Activated T-helper 1 cell treated with anti-CD3 and anti-CD28 coated beads, Interleukin-12 subunit alpha, Interleukin-12 subunit beta, Interleukin-2, Interleukin-4 antibody, amounts not matched to agents 30 ng/mL and 10 ng/mL and 1 ng/mL, durations not matched to agents 14 hours and 24 hours and 36 hours (primary cell): ENCODE measurements around the gene SUSD3. TPM values are rescaled to one million over a fixed set of nuclear protein-coding genes. Genes with fewer than 3 reads are reported as not detected.

Source experiments
- DNase-seq: peaks from one replicate; pipeline ENCODE4 v3.0.0; 2021; ENCODE audit warnings: low spot score
- H3K27ac Mint-ChIP-seq: one replicate; pipeline ENCODE4 v1.8.0; 2021; ENCODE audit warnings: mild to moderate bottlenecking, mixed read lengths
- H3K27me3 Mint-ChIP-seq: one replicate; pipeline ENCODE4 v1.8.0; 2022; ENCODE audit warnings: mild to moderate bottlenecking, moderate library complexity, mixed read lengths; ENCODE audit not compliant: insufficient read depth
- H3K36me3 Mint-ChIP-seq: one replicate; pipeline ENCODE4 v1.8.0; 2021; ENCODE audit warnings: low read depth, mixed read lengths
- H3K4me1 Mint-ChIP-seq: one replicate; pipeline ENCODE4 v1.8.0; 2021; ENCODE audit warnings: low read depth, mixed read lengths
- H3K4me3 Mint-ChIP-seq: one replicate; pipeline ENCODE4 v1.8.0; 2021; ENCODE audit warnings: mild to moderate bottlenecking, moderate library complexity, mixed read lengths
- H3K9me3 Mint-ChIP-seq: one replicate; pipeline ENCODE4 v1.8.0; 2021; ENCODE audit warnings: mixed read lengths
- intact Hi-C: fragments of 100-400 bp; cut with micrococcal nuclease; formaldehyde crosslinking; loops from one replicate; pipeline ENCODE4 v1.15.1; 2024
- total RNA-seq: library from RNA; stranded (reverse); gene quantifications from 2 replicates; pipeline ENCODE4 v1.2.3, GENCODE V29; 2022

The SUSD3 gene
- total RNA-seq, 1 donor from 2014 or later, result 31.7 TPM

GRCh38 chr9:93079371-93079770 lies 20.9 kb downstream of the SUSD3 start:
- Mint-ChIP-seq H3K4me3 (no peak overlapping the region), H3K27ac (no peak overlapping the region), H3K36me3 (peaks cover 44% of the 10 kb centered on the region), H3K4me1 (peaks cover 41% of the 10 kb centered on the region), H3K9me3 (peaks cover 5% of the 10 kb centered on the region), H3K27me3 (no peaks in the 10 kb centered on the region)
- intact Hi-C loops, result no loop called here
- DNase-seq, result no peak

GRCh38 chr9:93080406-93080805 lies 21.9 kb downstream of the SUSD3 start:
- Mint-ChIP-seq H3K27ac (peak overlapping the region; percentile 27), H3K4me1 (peaks cover 35% of the 10 kb centered on the region), H3K4me3 (no peak overlapping the region), H3K9me3 (peaks cover 5% of the 10 kb centered on the region), H3K27me3 (no peaks in the 10 kb centered on the region), H3K36me3 (peaks cover 47% of the 10 kb centered on the region)
- intact Hi-C loops, result no loop called here
- no peak for DNase-seq

DNA sequence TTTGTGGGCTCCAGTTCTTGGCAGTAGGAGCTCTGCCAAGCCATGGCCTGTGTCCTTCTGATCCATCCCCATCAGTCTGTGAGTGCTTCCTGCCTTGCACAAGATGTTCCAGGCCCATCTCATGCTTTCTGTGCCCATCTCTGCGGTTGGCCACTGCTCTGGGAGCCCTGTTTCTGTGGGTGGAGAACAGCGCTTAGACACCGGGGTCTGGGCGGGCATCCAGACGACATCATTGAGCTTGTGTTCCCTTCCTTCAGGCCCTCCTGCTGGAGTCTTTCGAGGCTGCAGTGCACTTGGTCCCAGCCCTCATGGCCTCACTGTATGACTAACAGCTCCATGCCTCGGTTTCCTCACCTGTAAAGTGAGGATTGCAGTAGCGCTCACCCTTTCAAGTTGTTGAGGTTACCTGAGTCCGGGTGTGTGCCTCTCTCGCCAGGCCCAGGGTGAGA lies 22.6 kb downstream of the SUSD3 start:
- Mint-ChIP-seq H3K36me3 (peaks cover 53% of the 10 kb centered on the region), H3K4me1 (peaks cover 35% of the 10 kb centered on the region), H3K4me3 (no peak overlapping the region), H3K27ac (peak overlapping the region; percentile 74), H3K9me3 (peaks cover 5% of the 10 kb centered on the region), H3K27me3 (no peaks in the 10 kb centered on the region)
- DNase-seq, result no peak
- intact Hi-C loops, result no loop called here

GRCh38 chr9:93081931-93082330 lies 23.4 kb downstream of the SUSD3 start:
- peaks cover 55% of the 10 kb centered on the region for H3K36me3 Mint-ChIP-seq
- peak overlapping the region; percentile 74 for H3K27ac Mint-ChIP-seq
- H3K9me3 Mint-ChIP-seq, result peaks cover 5% of the 10 kb centered on the region
- intact Hi-C loops, result no loop called here
- peaks cover 35% of the 10 kb centered on the region for H3K4me1 Mint-ChIP-seq
- H3K4me3 Mint-ChIP-seq, result no peak overlapping the region
- no peak for DNase-seq
- H3K27me3 Mint-ChIP-seq, result no peaks in the 10 kb centered on the region

- Mint-ChIP-seq H3K27ac (peak overlapping the region; percentile 58), H3K4me1 (peaks cover 26% of the 10 kb centered on the region), H3K36me3 (peaks cover 51% of the 10 kb centered on the region), H3K4me3 (no peak overlapping the region), H3K9me3 (peaks cover 5% of the 10 kb centered on the region), H3K27me3 (no peaks in the 10 kb centered on the region)
- DNase-seq, result no peak
- intact Hi-C loops, result loop anchor here (1.0 kb wide), 2 partner anchors 12 to 19 kb away; no protein-coding TSS in a partner anchor
These were observed 24.4 kb downstream of the SUSD3 start for GRCh38 chr9:93082841-93083411.

GRCh38 chr9:93083592-93084470 lies 25.3 kb downstream of the SUSD3 start:
- Mint-ChIP-seq H3K4me3 (peak overlapping the region; percentile 75), H3K36me3 (peaks cover 55% of the 10 kb centered on the region), H3K27me3 (no peaks in the 10 kb centered on the region), H3K4me1 (peaks cover 29% of the 10 kb centered on the region), H3K27ac (peak overlapping the region; percentile 97), H3K9me3 (peaks cover 5% of the 10 kb centered on the region)
- intact Hi-C loops, result loop anchor here (1.0 kb wide), 2 partner anchors 11 to 20 kb away; no protein-coding TSS in a partner anchor
- DNase-seq, result no peak

- DNase-seq, result no peak
- Mint-ChIP-seq H3K4me3 (no peak overlapping the region), H3K4me1 (peaks cover 36% of the 10 kb centered on the region), H3K36me3 (peaks cover 57% of the 10 kb centered on the region), H3K9me3 (peaks cover 5% of the 10 kb centered on the region), H3K27ac (no peak overlapping the region), H3K27me3 (no peaks in the 10 kb centered on the region)
- intact Hi-C loops, result no loop called here
These were observed 26.0 kb downstream of the SUSD3 start for GRCh38 chr9:93084471-93084881.

- peak overlapping the region; percentile 71 for H3K27ac Mint-ChIP-seq
These were observed 27.2 kb downstream of the SUSD3 start for GRCh38 chr9:93085676-93086075.

DNA sequence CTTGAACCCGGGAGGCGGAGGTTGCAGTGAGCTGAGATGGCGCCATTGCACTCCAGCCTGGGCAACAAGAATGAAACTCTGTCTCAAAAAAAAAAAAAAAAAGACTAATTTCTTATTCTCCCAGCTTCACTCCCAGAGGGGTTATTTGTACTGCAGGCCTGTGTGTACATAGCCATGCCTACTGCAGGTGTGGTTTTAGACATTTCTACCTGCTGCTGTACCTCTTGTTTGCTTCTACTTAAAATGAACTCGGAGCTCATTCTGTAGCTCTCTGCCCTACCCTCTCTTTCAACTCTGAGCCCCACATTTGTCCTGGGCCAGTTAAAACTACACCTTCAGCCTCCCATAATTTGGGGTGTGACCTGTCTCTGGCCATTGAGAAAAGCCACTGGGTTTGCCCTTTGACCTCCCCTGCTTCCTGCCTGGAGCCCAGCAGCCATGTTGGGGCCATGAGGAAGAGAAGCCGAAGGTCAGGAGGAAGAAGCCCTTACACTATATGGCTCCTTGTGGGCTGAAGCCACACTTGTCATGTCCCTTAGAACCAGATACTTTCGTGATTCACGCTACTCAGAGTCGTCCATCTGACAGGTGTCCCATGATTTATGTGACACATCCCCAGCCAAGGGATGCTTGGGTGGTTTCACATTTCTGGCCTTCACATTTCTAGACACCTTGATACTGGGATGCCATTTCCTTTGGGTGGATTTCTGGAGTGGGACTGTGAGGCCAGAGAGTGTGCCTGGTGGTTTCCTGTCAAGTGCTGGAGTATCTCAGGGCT lies 28.1 kb downstream of the SUSD3 start:
- intact Hi-C loops, result no loop called here
- no peak overlapping the region for H3K4me3 Mint-ChIP-seq
- H3K27ac Mint-ChIP-seq, result no peak overlapping the region
- peaks cover 24% of the 10 kb centered on the region for H3K9me3 Mint-ChIP-seq
- peaks cover 60% of the 10 kb centered on the region for H3K36me3 Mint-ChIP-seq
- no peak for DNase-seq
- peaks cover 47% of the 10 kb centered on the region for H3K4me1 Mint-ChIP-seq
- H3K27me3 Mint-ChIP-seq, result no peaks in the 10 kb centered on the region

More at GRCh38 chr9:93085676-93086075, 27.2 kb downstream of the SUSD3 start:
- H3K4me1 Mint-ChIP-seq, result peaks cover 47% of the 10 kb centered on the region
- peaks cover 62% of the 10 kb centered on the region for H3K36me3 Mint-ChIP-seq
- DNase-seq, result no peak
- no peak overlapping the region for H3K4me3 Mint-ChIP-seq
- no peaks in the 10 kb centered on the region for H3K27me3 Mint-ChIP-seq
- intact Hi-C loops, result no loop called here
- peaks cover 15% of the 10 kb centered on the region for H3K9me3 Mint-ChIP-seq

GRCh38 chr9:93087971-93088655 lies 29.6 kb downstream of the SUSD3 start:
- Mint-ChIP-seq H3K9me3 (peaks cover 31% of the 10 kb centered on the region), H3K4me1 (peaks cover 53% of the 10 kb centered on the region), H3K27me3 (no peaks in the 10 kb centered on the region), H3K36me3 (peaks cover 62% of the 10 kb centered on the region), H3K4me3 (no peak overlapping the region), H3K27ac (no peak overlapping the region)
- intact Hi-C loops, result no loop called here
- DNase-seq, result no peak

DNA sequence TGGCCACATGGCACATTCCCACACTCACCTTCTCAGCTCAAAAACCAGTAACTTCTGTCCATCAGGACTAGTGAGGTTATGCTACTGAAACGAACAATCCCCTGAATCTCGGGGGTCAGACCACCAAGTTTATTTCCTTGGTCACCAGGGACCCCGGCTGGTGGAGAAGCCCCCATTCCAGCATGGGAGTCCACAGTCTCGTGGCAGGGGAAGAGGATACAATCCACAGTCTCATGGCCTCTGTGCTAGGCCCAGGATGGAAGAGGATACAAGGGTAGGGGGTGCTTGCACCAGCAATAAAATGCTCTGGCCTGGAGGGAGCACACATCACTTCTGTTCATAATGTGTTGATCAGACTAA lies 30.1 kb downstream of the SUSD3 start:
- H3K27ac Mint-ChIP-seq, result no peak overlapping the region
- peaks cover 28% of the 10 kb centered on the region for H3K9me3 Mint-ChIP-seq
- intact Hi-C loops, result no loop called here
- no peak for DNase-seq
- no peak overlapping the region for H3K4me3 Mint-ChIP-seq
- peaks cover 58% of the 10 kb centered on the region for H3K36me3 Mint-ChIP-seq
- H3K4me1 Mint-ChIP-seq, result peaks cover 54% of the 10 kb centered on the region
- H3K27me3 Mint-ChIP-seq, result no peaks in the 10 kb centered on the region

DNA sequence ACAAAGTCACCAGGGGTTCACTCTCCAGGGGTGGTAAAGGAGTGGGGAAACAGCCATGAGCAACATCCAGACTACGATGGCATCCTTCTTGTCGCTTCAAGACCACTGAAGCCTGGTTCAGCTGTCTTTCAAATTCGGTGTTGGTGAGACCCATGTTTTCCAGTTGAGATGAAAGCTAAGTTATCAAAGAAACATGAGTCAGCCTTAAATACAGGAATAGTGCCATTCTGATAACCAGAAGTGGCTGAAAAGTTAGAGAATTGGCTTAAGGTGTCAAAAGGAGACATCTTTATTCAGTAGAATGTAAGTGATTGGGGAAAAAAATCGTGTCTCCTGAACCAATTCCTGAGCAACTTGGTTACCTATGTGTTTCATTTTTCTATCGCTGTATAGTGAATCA lies 30.5 kb downstream of the SUSD3 start:
- no peaks in the 10 kb centered on the region for H3K27me3 Mint-ChIP-seq

More for the DNA sequence above, 30.5 kb downstream of the SUSD3 start:
- Mint-ChIP-seq H3K27ac (peak overlapping the region; percentile 34), H3K9me3 (peaks cover 26% of the 10 kb centered on the region), H3K36me3 (peaks cover 56% of the 10 kb centered on the region), H3K4me1 (peaks cover 54% of the 10 kb centered on the region), H3K4me3 (no peak overlapping the region)
- no peak for DNase-seq
- intact Hi-C loops, result no loop called here
